ENCODE results near the gene B3GNT4.
"Not testable (repeated sequence)": the region's sequence is repeated elsewhere in the genome, so short reads cannot be mapped to it uniquely, and the experiment has no call there.

Gene B3GNT4

DNA sequence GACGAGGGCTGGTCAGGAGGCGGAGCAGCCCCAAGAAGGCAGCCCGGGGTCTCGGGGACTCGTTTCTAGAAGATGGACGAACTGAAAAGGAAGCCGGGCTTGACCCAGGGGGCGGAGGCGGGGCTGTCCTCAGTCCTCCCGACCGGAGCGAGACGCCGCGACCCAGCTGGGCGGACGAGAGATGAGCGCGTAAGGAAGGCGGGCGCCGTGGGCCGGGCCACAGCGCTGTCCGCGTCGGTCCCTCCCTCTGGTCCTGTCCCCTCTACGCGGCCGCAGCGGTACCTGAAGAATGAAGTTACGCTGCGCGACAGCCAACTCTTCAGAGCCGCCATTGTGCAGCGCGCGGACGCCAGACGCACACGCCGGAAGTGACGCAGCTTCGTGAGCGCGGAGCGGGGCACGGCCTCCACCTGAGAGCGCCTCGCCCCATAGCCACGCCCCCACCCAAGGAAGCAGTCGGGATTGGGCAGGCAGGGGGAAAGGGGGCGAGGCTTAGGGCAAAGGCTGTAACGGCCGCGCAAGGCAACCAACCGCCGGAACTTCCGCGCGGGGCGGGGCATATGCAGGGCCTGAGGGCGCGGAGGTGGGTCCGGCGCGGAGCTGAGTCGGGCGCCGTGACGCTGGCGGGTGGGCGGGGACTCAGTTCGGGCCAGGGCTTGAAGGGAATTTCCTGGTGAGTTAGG is 22.3 kb downstream of the B3GNT4 start, which contains the start of gene DIABLO:
DIABLO (minus strand) TSS at position 370 of the 683 bp plus-strand sequence; CDS start at position 332, 38 bp downstream.
- peak; percentile 99 for DNase-seq

DNA sequence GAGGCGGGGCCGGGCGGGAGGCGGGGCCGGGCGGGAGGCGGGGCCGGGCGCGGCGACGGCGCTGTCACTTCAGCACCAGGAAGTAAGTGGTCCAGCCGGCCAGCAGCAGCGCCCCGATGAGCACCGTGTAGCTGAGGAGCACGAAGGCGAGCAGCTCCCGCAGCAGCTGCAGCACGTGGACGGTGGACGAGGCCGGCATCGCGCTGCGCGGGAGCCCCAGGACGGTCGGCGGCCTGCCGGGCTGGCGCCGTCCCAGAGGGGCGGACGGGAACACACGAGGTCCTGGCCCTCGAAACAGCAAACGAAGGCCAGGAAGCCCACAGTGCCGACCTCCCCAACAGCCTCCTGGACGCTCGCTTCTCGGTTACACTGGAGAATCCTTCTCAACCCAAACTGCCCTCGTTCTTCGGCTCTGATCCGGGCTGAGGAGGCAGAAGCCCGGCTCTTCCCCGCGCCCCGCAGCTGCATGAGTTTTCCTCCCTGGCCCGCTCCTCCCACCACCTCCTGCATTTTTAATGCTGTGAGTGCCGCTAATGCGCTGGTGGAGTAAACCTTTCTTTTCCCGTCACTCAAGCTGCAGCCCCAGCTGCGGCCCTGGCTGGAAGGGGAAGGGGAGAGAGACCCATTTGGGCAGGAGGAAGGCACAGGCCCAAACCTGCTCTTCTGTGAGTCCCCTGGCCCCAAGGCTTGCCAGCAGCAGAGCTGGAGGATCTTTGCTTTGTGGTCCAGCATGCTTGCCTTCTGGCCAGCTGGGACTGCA is 23.0 kb downstream of the B3GNT4 start:
- DNase-seq, result no peak

- DNase-seq, result no peak
Observed at GRCh38 chr12:122227341-122227740, 23.8 kb downstream of the B3GNT4 start.

- no peak for DNase-seq
Observed at GRCh38 chr12:122228092-122228491, 24.6 kb downstream of the B3GNT4 start.

DNA sequence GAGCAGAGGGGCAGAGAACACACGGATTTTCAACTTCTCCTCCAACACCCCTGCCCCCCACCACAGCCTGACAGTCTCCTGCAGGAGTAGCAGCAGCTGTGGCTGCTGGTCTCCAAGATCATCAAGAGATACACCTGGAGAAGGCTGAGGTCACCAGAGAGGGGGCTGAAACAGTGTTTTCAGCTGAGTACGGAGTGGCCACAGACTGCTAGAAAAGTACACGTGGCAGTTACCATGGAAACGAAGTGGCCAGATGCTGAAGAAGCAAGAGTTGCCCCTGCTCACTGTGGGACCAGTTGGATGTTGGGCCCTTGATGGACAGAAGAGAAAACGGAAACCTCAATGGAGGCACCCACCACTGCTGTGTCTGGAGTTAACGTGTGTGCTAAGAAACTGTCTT is 27.3 kb downstream of the B3GNT4 start:
- DNase-seq, result no peak

DNA sequence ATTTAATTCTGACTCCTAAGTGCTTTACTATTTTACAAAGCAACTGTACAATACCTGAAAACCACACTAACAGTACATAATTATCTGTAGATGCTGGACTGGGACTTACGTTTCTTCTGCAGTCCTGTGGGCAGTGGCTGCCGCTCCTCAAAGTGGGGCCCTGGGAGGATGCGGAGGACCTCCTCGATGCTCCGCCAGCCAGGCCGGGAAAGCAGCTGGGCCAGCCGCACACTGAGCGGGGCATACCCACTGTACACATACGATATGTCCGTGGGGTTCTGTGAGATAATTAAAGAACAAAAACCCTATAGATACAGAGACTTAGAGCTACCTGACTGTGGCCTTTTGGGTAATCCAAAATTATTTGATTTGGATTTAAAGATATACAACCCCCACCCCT is 29.2 kb downstream of the B3GNT4 start:
- DNase-seq, result no peak

- DNase-seq, result no peak
Observed at GRCh38 chr12:122235741-122236140, 32.2 kb downstream of the B3GNT4 start.

DNA sequence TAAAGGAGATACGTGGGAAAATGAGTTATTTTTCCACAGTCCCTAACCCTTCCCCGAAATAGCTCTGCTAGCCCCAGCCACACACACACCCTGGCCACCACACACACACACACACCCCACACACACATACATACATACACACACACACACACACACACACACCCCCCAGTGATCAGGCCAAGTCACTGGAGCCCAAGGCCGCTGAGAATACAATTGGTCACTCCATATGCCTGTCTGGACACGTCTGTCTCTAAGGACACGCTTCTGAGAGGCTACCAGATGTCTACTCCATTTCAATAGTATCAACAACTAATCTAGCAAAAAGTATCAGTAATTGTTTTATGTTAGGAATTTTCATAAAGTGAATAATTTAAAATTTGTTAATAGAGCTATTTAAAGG is 35.4 kb downstream of the B3GNT4 start:
- DNase-seq, result no peak

GRCh38 chr12:122243965-122244364 is 40.5 kb downstream of the B3GNT4 start:
- DNase-seq, result no peak

GRCh38 chr12:122244565-122245371 is 41.3 kb downstream of the B3GNT4 start:
- no peak for DNase-seq

DNA sequence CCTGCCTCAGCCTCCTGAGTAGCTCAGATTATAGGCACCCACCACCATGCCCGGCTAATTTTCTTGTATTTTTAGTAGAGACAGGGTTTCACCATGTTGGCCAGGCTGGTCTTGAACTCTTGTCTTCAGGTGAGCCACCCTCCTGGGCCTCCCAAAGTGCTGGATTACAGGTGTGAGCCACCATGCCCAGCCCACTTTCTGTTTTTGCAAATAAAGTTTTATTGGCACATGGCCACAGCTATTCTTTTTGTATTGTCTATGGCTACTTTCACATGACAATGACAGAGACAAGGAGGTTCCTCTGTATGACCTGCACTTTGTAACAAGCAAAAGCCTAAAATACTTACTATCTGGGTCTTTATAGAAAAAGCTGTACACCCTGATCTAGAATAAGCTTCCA is 42.0 kb downstream of the B3GNT4 start:
- no peak for DNase-seq

DNA sequence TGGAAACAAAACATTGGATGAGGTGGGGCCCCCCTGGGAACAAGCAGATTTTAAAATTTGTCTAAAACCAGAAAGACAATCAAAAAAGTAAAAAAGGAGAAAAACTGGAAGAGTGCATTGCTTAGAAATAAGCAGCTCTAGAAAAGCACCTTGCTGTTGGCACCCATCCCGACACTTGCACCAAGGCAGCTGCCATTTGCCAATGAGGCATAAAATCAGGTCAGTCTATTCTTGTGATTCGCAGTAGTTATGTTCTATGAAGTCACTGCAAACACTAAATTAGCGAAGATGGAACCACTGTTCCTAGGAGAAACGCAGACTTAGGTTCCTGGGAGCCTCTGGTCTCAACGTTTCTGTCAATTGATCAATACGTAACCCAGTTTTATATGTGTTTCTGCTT is 46.5 kb downstream of the B3GNT4 start:
- DNase-seq, result no peak

DNA sequence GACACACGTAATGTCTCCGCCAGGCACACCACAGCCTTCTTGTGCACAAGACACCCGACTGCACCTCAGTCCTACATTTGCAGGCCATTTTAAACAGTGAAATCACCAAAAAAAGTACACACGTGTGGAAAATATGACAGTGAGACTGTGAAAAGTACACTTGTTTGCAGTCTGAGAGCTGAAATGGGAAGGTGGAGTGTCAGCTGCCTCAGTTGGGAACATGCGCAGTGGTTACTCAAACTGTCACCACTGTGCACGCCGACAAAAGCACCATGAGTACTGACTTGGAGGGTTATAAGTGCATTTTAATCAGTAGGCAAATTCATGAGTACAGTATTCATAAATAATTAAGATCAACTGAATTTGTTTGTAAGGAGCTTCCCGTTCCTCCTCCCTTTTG is 47.0 kb downstream of the B3GNT4 start:
- no peak for DNase-seq

- DNase-seq, result not testable (repeated sequence)
Observed at GRCh38 chr12:122258462-122258861, 55.0 kb downstream of the B3GNT4 start.

Measured in NCI-H1930 (cell line).